GM08714 (cell line): ENCODE data around the gene CTNNA3.

Source experiments
- H3K4me3 ChIP-seq: fragments of 200-500 bp; sonication (Bioruptor generic); 2 replicates; pipeline ENCODE4 v1.5.1; 2014; ENCODE audit warnings: mild to moderate bottlenecking, low read length, inconsistent platforms
- ZNF274 ChIP-seq: IDR thresholded peaks from 2 replicates; pipeline ENCODE4 v1.6.1; 2012; ENCODE audit warnings: mild to moderate bottlenecking, low read depth, low read length

The CTNNA3 gene

DNA sequence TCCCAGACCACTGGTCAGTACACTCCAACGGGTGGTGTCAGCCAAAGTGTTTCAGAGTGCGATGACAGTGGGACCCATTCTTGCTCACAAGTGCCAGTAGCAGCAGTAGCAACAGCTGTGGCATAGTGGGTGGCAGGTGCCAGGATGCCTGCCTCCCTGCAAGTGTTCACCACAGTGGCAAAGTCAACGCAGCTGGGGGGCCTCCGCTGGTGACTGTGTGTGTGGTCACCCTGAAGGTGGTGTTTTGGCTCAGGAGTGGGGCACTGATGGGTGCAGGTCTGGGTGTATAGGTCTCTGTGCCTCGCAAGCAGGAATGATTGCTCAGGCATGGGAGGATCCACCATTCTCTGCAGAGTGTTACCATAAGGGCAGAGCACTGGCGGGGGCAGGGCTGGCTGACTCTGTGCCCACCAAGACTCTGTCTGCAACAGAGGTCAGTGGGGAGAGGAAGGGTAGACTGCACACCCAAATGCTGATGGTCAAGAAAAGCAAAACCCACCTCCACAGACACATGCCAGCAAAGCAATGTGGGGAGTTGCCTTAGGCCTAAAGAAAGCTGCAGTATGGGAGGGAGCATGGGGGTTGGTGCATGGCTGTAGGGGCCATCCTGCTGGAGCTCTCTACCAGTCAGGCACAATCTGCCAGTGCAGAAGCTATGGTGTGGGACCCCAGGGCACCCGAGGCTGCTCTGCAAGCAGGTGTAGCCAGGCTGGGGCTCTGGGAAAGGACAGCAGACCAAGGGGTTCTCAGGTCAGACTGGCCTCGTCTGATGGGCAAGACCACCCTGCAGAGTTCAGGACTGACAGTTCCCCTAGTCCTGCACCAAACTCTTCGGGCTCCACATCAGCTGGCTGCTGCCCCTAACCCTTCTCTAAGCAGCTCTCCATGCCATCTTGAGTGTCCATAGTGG, 368.1 kb downstream of the CTNNA3 start:
- no peak for TF ChIP-seq ZNF274
- no peak overlapping the region for H3K4me3 ChIP-seq

GRCh38 chr10:67319976-67320375, 376.0 kb downstream of the CTNNA3 start:
- TF ChIP-seq ZNF274 = no peak

DNA sequence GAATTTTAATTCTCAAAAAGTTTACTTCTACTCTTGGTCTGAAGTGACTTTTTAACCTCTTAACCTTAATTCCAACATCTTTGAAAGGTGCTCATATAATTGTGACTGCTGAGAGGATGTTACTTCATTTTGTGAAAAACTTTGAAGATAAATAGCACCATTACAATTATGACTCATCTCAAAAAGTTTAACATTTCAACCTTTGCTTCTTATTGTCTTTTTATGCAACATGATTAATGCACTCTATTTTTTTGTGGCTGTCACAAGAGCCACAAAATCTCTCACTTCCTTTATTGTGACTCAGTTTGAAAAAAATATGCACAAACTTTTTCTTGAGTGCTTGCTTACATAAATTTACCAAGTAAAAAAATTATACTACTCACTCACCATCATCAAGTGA, 387.1 kb downstream of the CTNNA3 start:
- no peak for TF ChIP-seq ZNF274
- no peak overlapping the region for H3K4me3 ChIP-seq

More at GRCh38 chr10:67319976-67320375, 376.0 kb downstream of the CTNNA3 start:
- no peak overlapping the region for H3K4me3 ChIP-seq

GRCh38 chr10:67306588-67307205, 389.3 kb downstream of the CTNNA3 start:
- no peak for TF ChIP-seq ZNF274

GRCh38 chr10:67302701-67303100, 393.3 kb downstream of the CTNNA3 start:
- H3K4me3 ChIP-seq = no peak overlapping the region
- no peak for TF ChIP-seq ZNF274

More at GRCh38 chr10:67306588-67307205, 389.3 kb downstream of the CTNNA3 start:
- H3K4me3 ChIP-seq = no peak overlapping the region

DNA sequence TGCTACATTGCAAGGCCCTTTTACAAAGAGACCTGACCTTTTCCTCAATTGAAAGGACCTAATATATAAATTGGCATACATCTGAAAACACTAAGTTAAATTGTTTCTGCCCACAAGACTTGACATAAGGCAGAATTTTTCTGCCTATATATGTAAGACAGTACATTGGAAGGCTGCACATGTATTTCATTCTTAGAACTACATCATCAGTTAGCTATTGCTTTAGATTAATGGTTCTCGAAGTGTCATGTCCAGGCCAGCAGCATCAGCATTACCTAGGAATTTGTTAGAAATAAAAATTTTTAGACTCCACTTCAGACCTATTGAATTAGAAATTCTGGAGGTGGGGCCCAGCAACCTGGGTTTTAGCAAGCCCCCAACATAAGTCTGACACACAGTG, 396.2 kb downstream of the CTNNA3 start:
- H3K4me3 ChIP-seq = no peak overlapping the region

GRCh38 chr10:67297637-67298181, 398.3 kb downstream of the CTNNA3 start:
- TF ChIP-seq ZNF274 = no peak
- H3K4me3 ChIP-seq = no peak overlapping the region

More for the DNA sequence above, 396.2 kb downstream of the CTNNA3 start:
- TF ChIP-seq ZNF274 = no peak

DNA sequence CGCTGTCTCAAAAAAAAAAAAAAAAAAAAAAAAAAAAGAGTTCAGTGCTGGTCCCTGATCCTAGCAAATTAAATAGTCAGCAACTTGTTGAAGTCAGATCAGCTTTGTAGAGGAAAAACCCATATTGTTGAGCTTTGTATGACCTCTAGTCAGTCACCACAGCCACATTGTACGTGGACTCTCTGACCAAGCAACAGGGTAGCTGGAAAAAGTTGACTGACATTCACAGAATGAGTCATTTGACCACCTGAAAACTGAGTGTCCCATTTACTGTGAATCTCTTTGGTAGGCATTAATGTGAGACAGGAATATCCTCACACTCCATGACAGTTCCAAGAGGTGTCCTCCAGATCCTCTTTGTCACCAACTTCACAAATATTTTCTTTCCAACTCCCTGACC, 399.1 kb downstream of the CTNNA3 start:
- TF ChIP-seq ZNF274 = no peak
- no peak overlapping the region for H3K4me3 ChIP-seq

DNA sequence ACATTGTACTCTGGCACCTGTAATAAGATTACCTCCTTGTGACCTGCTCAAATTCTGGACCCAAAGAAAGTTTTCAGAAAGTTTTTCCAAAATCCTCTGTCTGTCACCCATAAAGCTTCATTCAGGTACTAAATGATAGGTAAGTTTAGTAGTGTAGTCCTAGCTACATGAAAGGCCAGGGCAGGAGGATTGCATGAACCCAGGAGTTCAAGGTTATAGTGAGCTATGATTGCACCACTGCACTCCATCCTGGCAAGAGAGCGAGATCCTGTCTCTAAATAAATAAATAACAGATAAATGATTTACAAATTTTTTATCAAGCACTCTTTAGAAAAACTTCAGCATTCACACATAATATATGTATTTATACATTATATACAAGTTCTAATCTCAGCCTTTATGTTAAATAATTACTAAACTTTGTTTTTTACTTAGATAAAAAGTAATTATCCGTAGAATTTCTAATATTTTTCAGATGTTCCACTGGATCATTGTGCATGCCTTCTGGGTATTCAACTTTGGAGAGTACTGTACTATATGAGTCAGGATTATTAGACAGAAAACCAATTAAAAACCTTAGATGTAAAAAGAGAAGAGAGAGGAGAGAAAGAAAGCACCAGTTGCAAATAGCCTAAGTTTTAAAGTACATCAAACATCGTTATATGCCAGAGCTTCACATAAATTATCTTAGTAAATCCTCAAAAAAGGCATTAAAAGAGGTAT, 407.1 kb downstream of the CTNNA3 start:
- TF ChIP-seq ZNF274 = no peak
- H3K4me3 ChIP-seq = no peak overlapping the region

DNA sequence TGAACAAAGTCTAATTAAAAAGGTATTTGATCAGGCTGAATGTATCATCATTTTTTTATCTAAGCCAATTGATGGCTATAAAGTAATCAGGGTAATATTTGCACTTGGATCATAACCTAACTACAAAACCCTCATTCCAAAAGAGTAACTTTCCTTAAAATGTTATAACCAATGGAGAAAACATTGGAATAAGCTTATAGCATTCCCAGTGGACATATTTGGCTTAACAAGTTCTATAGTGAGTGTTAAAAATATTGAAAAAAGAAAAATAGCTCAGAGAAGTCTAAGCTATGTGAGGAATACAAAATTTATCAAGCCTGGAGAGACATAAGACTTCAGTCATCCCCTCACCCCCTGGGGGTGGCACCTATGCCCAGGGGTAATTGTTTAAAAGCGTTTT, 411.4 kb downstream of the CTNNA3 start:
- no peak for TF ChIP-seq ZNF274
- no peak overlapping the region for H3K4me3 ChIP-seq

DNA sequence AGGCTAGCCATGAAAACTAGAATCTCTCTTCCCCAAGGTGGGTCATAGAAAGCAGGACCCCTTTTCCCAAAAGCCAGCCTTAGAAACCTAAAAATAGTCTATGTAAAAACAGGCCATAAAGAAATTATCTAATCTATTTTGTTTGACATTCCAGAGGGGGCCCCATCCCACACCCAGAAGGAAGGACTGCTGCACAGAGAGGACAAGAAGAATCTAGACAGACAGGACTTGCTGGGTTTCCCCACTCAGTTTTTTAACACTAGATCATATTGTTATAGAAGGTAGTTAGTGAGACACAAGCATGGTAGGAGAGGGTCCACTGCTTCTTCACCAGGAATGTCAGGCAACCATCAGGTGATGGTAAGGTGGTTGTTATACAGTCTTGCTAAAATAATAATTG, 413.1 kb downstream of the CTNNA3 start:
- no peak for TF ChIP-seq ZNF274
- no peak overlapping the region for H3K4me3 ChIP-seq

GRCh38 chr10:67280405-67280804, 415.6 kb downstream of the CTNNA3 start:
- no peak overlapping the region for H3K4me3 ChIP-seq
- TF ChIP-seq ZNF274 = no peak

DNA sequence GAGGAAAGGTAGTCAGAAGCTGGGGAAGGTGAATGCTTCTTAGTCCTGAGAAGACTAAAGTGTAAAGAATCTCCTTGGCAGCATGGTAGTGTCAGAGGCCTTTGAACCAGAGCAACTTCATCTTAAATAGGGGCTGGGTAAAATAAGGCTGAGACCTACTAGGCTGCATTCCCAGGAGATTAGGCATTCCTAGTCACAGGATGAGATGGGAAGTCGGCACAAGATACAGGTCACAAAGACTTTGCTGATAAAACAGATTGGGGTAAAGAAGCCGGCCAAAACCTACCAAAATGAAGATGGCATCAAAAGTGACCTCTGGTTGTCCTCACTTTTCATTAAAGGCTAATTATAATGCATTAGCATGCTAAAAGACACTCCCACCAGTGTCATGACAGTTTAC, 418.6 kb downstream of the CTNNA3 start:
- TF ChIP-seq ZNF274 = no peak

GRCh38 chr10:67269828-67270227, 426.2 kb downstream of the CTNNA3 start:
- no peak overlapping the region for H3K4me3 ChIP-seq
- TF ChIP-seq ZNF274 = no peak

More for the DNA sequence above, 418.6 kb downstream of the CTNNA3 start:
- no peak overlapping the region for H3K4me3 ChIP-seq
